Naive B cell (primary cell): ENCODE measurements around the gene ADAMTS17. TPM values are rescaled to one million over a fixed set of nuclear protein-coding genes. Genes with fewer than 3 reads are reported as not detected.

ENCODE experiments used
- ATAC-seq, 2 donors: fragments of 150-1000 bp; cut with Tn5 transposase; 2 replicates each; pipeline ENCODE4 v1.10.0; 2021; ENCODE audit warnings: low read depth in 2 of 2, mild to moderate bottlenecking in 2 of 2, moderate library complexity in 2 of 2
- DNase-seq: peaks from one replicate; pipeline ENCODE4 v3.0.0; 2022
- H3K27ac Mint-ChIP-seq, 6 donors: one replicate each; pipeline ENCODE4 v1.8.0; 2020 to 2022; ENCODE audit warnings: mild to moderate bottlenecking in 6 of 6, mixed read lengths in 6 of 6, moderate library complexity in 5 of 6, inconsistent platforms in 2 of 6
- H3K27me3 Mint-ChIP-seq, 3 donors: one replicate each; pipeline ENCODE4 v1.8.0; 2021 to 2022; ENCODE audit warnings: mixed read lengths in 3 of 3, mild to moderate bottlenecking in 1 of 3
- H3K36me3 Mint-ChIP-seq, 2 donors: one replicate each; pipeline ENCODE4 v1.8.0; 2020 to 2022; ENCODE audit warnings: mixed read lengths in 2 of 2, inconsistent platforms in 1 of 2, mild to moderate bottlenecking in 1 of 2
- H3K4me1 Mint-ChIP-seq, 3 donors: one replicate each; pipeline ENCODE4 v1.8.0; 2020 to 2022; ENCODE audit warnings: mixed read lengths in 3 of 3, inconsistent platforms in 1 of 3, mild to moderate bottlenecking in 1 of 3, moderate library complexity in 1 of 3
- H3K4me3 Mint-ChIP-seq, 8 donors: one replicate each; pipeline ENCODE4 v1.8.0; 2020 to 2022; ENCODE audit warnings: mild to moderate bottlenecking in 8 of 8, mixed read lengths in 8 of 8, moderate library complexity in 8 of 8, inconsistent platforms in 2 of 8
- H3K9me3 Mint-ChIP-seq, 7 donors: one replicate each; pipeline ENCODE4 v1.8.0; 2020 to 2022; ENCODE audit warnings: mixed read lengths in 7 of 7, mild to moderate bottlenecking in 5 of 7, inconsistent platforms in 2 of 7, moderate library complexity in 1 of 7
- polyA plus RNA-seq, 6 donors: library from polyadenylated mRNA; unstranded; fragments of 300-500 nt; fragmentation: Illumina TruSeq; gene quantifications; one replicate each; pipeline ENCODE4 v1.2.3, GENCODE V29; 2021; ENCODE audit warnings: low read depth in 6 of 6

The ADAMTS17 gene
- polyA plus RNA-seq, 6 donors from 2014 or later = not detected

GRCh38 chr15:100244796-100245486 lies 96.8 kb downstream of the ADAMTS17 start:
- DNase-seq (no peak), ATAC-seq (no peak)
- Mint-ChIP-seq H3K4me1 (no peaks in the 10 kb centered on the region), H3K4me3 (no peak overlapping the region), H3K27ac (no peak overlapping the region), H3K9me3 (peaks cover 4 to 14% (median 10%) of the 10 kb centered on the region in 7 donors), H3K36me3 (no peaks in the 10 kb centered on the region), H3K27me3 (no peaks in the 10 kb centered on the region)

DNA sequence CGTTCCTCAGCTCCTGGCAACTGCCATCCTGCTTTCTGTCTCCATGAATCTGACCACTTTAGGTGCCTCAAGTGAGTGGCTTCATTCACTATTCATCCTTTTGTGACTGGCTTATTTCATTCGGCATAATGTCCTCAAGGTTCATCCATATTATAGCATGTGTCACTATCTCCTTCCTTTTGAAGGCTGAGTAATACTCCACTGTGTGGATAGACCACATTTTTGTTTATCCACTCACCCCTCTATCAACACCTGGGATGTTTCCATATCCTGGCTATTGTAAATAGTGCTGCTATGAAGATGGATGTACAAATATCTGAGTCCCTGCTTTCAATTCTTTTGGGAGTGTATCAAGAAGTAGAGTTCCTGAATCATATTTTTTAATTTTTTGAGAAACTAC lies 98.8 kb downstream of the ADAMTS17 start:
- H3K9me3 Mint-ChIP-seq = peaks cover 4 to 14% (median 11%) of the 10 kb centered on the region in 7 donors
- no peaks in the 10 kb centered on the region for H3K4me1 Mint-ChIP-seq
- no peaks in the 10 kb centered on the region for H3K27me3 Mint-ChIP-seq
- H3K4me3 Mint-ChIP-seq = no peak overlapping the region
- no peak overlapping the region for H3K27ac Mint-ChIP-seq
- ATAC-seq = no peak
- no peaks in the 10 kb centered on the region for H3K36me3 Mint-ChIP-seq
- DNase-seq = no peak

- H3K4me3 Mint-ChIP-seq = no peak overlapping the region
- no peak overlapping the region for H3K27ac Mint-ChIP-seq
- ATAC-seq (no peak), DNase-seq (no peak)
- peaks cover 0 to 7% (median 0%) of the 10 kb centered on the region in 3 donors for H3K27me3 Mint-ChIP-seq
- H3K4me1 Mint-ChIP-seq = no peaks in the 10 kb centered on the region
- H3K36me3 Mint-ChIP-seq = no peaks in the 10 kb centered on the region
- peaks cover 4 to 15% (median 12%) of the 10 kb centered on the region in 7 donors for H3K9me3 Mint-ChIP-seq
These were observed 99.9 kb downstream of the ADAMTS17 start for GRCh38 chr15:100241572-100242482.

GRCh38 chr15:100236981-100237720 lies 104.6 kb downstream of the ADAMTS17 start:
- DNase-seq = no peak
- Mint-ChIP-seq H3K27ac (no peak overlapping the region), H3K27me3 (peaks cover 0 to 17% (median 7%) of the 10 kb centered on the region in 3 donors), H3K9me3 (peaks cover 0 to 6% (median 2%) of the 10 kb centered on the region in 7 donors), H3K36me3 (no peaks in the 10 kb centered on the region), H3K4me1 (no peaks in the 10 kb centered on the region), H3K4me3 (no peak overlapping the region)
- ATAC-seq = no peak

- H3K9me3 Mint-ChIP-seq = peaks cover 0 to 4% (median 0%) of the 10 kb centered on the region in 7 donors
- DNase-seq (no peak), ATAC-seq (no peak)
- H3K27me3 Mint-ChIP-seq = peaks cover 7 to 23% (median 8%) of the 10 kb centered on the region in 3 donors
- no peak overlapping the region for H3K4me3 Mint-ChIP-seq
- no peaks in the 10 kb centered on the region for H3K4me1 Mint-ChIP-seq
- H3K27ac Mint-ChIP-seq = peak overlapping the region in 1 of 6 donors; percentile 9
- H3K36me3 Mint-ChIP-seq = no peaks in the 10 kb centered on the region
These were observed 106.7 kb downstream of the ADAMTS17 start for GRCh38 chr15:100235030-100235617.

- ATAC-seq (no peak), DNase-seq (no peak)
- peaks cover 0 to 4% (median 0%) of the 10 kb centered on the region in 7 donors for H3K9me3 Mint-ChIP-seq
- H3K27ac Mint-ChIP-seq = peak overlapping the region in 1 of 6 donors; percentile 47
- no peak overlapping the region for H3K4me3 Mint-ChIP-seq
- H3K36me3 Mint-ChIP-seq = no peaks in the 10 kb centered on the region
- no peaks in the 10 kb centered on the region for H3K4me1 Mint-ChIP-seq
- peaks cover 7 to 25% (median 9%) of the 10 kb centered on the region in 3 donors for H3K27me3 Mint-ChIP-seq
These were observed 107.4 kb downstream of the ADAMTS17 start for GRCh38 chr15:100234158-100235029.

- Mint-ChIP-seq H3K36me3 (no peaks in the 10 kb centered on the region), H3K4me1 (no peaks in the 10 kb centered on the region), H3K27ac (no peak overlapping the region), H3K27me3 (peaks cover 5 to 33% (median 10%) of the 10 kb centered on the region in 3 donors), H3K4me3 (no peak overlapping the region), H3K9me3 (peaks cover 0 to 7% (median 0%) of the 10 kb centered on the region in 7 donors)
- DNase-seq (no peak), ATAC-seq (no peak)
These were observed 111.0 kb downstream of the ADAMTS17 start for GRCh38 chr15:100230784-100231183.

GRCh38 chr15:100229181-100230163 lies 112.3 kb downstream of the ADAMTS17 start:
- peaks cover 0 to 7% (median 0%) of the 10 kb centered on the region in 7 donors for H3K9me3 Mint-ChIP-seq
- no peak overlapping the region for H3K4me3 Mint-ChIP-seq
- H3K27me3 Mint-ChIP-seq = peaks cover 5 to 24% (median 14%) of the 10 kb centered on the region in 3 donors
- DNase-seq (no peak), ATAC-seq (no peak)
- no peaks in the 10 kb centered on the region for H3K4me1 Mint-ChIP-seq
- H3K27ac Mint-ChIP-seq = no peak overlapping the region
- no peaks in the 10 kb centered on the region for H3K36me3 Mint-ChIP-seq

DNA sequence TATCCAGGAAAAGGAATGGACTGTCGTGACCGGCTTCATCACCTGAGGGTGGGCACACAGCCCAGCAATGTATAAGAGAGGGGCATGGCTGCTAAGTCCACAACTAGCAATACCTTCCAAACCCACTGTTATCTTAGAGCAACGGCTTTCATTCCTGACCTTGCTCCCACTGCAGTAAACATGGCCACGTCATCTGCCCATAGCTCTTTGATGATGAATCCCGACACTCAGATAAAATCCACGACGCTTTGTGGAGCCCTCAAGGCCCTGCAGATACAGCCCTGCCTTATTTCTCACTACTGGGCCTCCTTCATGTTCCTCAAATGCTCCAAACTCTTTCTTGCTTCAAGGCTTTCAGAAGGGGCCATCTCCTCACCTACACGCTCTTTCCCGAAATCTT lies 114.0 kb downstream of the ADAMTS17 start:
- no peak overlapping the region for H3K27ac Mint-ChIP-seq

DNA sequence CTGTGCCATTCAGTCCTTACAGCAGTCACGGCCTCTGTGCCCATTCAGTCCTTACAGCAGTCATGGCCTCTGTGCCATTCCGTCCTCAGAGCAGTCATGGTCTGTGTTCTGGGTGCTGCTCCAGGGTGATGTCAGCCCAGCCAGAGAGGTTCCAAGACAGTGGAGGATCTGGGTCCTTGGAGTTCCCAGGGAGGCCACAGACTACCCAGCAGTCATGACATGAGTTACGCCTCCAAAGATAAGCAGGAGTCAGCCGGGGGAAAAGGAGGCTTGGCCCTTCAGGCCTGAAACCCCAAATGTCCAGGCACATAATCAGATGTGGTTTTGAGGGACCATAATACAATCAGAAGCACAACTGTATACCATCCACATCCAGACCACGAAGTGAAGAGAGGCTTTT lies 115.7 kb downstream of the ADAMTS17 start:
- no peak overlapping the region for H3K4me3 Mint-ChIP-seq
- H3K9me3 Mint-ChIP-seq = peaks cover 0 to 7% (median 0%) of the 10 kb centered on the region in 7 donors
- peaks cover 5 to 16% (median 10%) of the 10 kb centered on the region in 3 donors for H3K27me3 Mint-ChIP-seq
- DNase-seq (no peak), ATAC-seq (no peak)
- H3K4me1 Mint-ChIP-seq = no peaks in the 10 kb centered on the region
- H3K36me3 Mint-ChIP-seq = no peaks in the 10 kb centered on the region
- no peak overlapping the region for H3K27ac Mint-ChIP-seq

More for the DNA sequence above, 114.0 kb downstream of the ADAMTS17 start:
- Mint-ChIP-seq H3K36me3 (no peaks in the 10 kb centered on the region), H3K4me1 (no peaks in the 10 kb centered on the region), H3K27me3 (peaks cover 5 to 16% (median 14%) of the 10 kb centered on the region in 3 donors), H3K4me3 (no peak overlapping the region), H3K9me3 (peaks cover 0 to 7% (median 0%) of the 10 kb centered on the region in 7 donors)
- ATAC-seq (no peak), DNase-seq (no peak)
